Placental epithelial cell (primary cell): ENCODE data around the gene HBZ. TPM values are rescaled to one million over a fixed set of nuclear protein-coding genes. Genes with fewer than 3 reads are reported as not detected.

Experiments used
- small RNA-seq: library from RNA; depleted of rRNA; stranded (forward); fragments of <200 nt; gene quantifications from one replicate; pipeline ENCODE3, GENCODE V24; 2012
- total RNA-seq: library from RNA; depleted of rRNA; stranded (reverse); fragments of >200 nt; gene quantifications from 2 replicates; pipeline ENCODE4 v1.2.3, GENCODE V29; 2012

The HBZ gene
- not detected in 2 replicates for total RNA-seq

DNA sequence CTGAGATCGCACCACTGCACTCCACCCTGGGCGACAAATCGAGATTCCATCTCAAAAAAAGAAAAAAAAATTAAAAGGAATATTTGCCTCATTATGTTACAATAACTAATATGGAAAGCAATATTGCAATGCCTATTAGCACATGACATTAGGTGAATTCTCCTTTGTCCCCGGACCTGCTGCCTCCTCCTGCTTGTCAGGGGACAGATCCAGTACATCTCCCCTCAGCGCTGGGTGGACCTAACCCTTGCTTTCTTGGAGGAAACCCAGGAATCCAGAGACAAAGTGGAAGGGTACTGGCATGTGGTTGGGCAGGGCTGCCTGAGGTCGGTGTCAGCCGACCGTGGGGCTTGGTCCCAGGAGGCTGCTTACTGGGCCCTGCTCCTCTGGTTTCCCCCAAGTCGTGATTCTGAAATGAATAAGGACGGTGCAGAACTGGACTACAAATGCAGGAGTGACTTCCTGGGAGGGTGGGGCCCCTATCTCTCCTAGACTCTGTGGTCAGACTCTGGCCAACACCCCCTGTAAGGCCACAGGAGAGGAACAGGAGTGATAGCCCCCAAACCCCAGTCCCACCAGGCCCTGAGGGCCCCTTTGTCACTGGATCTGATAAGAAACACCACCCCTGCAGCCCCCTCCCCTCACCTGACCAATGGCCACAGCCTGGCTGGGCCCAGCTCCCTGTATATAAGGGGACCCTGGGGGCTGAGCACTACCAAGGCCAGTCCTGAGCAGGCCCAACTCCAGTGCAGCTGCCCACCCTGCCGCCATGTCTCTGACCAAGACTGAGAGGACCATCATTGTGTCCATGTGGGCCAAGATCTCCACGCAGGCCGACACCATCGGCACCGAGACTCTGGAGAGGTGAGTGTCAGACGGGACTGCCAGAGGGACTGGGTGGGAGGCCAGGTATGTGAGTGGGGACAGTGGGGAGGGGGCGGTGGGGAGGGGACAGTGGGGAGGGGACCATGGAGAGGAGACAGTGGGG lies at the start of gene HBZ:
HBZ (plus strand) TSS at position 504 of the 988 bp plus-strand sequence; CDS start at position 770, 266 bp downstream.

DNA sequence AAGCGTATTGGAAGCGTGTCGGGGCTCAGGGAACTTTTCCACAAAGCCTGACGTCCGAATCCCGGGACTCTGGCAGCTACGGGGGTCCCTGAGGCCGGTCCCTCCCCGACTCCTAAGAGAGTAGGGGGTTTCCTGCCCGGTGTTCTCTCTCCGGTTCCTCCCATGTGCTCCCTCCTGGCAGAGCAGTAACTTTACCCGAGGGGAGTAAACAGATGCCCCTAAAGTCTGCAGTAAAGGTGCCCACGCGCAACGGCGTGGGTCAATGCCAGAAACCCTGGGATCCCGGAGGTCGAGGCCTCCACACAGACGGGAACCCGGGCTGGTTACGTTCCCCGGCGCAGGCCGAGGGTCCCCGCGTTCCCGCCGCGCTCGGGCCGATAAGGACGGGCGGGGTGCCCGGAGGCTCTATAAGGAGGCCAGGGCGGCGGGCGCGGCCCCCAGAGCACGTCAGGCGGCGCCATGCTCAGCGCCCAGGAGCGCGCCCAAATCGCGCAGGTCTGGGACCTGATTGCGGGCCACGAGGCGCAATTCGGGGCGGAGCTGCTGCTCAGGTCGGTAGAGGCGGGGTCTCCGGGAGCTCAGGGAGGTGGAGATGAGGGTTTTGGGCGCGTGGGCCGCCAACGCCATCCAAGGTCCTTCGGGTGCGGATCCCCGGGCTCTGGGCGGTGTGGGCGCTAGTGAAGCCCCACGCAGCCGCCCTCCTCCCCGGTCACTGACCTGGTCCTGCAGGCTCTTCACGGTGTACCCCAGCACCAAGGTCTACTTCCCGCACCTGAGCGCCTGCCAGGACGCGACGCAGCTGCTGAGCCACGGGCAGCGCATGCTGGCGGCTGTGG lies 13.3 kb downstream of the HBZ start, which contains the start of gene HBM:
HBM (plus strand) TSS at position 440 of the 836 bp plus-strand sequence; CDS start at position 460, 20 bp downstream.

DNA sequence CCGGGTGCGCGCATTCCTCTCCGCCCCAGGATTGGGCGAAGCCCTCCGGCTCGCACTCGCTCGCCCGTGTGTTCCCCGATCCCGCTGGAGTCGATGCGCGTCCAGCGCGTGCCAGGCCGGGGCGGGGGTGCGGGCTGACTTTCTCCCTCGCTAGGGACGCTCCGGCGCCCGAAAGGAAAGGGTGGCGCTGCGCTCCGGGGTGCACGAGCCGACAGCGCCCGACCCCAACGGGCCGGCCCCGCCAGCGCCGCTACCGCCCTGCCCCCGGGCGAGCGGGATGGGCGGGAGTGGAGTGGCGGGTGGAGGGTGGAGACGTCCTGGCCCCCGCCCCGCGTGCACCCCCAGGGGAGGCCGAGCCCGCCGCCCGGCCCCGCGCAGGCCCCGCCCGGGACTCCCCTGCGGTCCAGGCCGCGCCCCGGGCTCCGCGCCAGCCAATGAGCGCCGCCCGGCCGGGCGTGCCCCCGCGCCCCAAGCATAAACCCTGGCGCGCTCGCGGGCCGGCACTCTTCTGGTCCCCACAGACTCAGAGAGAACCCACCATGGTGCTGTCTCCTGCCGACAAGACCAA lies 20.0 kb downstream of the HBZ start, which contains the start of gene HBA2:
HBA2 (plus strand) TSS at position 503 of the 568 bp plus-strand sequence; CDS start at position 540, 37 bp downstream.

DNA sequence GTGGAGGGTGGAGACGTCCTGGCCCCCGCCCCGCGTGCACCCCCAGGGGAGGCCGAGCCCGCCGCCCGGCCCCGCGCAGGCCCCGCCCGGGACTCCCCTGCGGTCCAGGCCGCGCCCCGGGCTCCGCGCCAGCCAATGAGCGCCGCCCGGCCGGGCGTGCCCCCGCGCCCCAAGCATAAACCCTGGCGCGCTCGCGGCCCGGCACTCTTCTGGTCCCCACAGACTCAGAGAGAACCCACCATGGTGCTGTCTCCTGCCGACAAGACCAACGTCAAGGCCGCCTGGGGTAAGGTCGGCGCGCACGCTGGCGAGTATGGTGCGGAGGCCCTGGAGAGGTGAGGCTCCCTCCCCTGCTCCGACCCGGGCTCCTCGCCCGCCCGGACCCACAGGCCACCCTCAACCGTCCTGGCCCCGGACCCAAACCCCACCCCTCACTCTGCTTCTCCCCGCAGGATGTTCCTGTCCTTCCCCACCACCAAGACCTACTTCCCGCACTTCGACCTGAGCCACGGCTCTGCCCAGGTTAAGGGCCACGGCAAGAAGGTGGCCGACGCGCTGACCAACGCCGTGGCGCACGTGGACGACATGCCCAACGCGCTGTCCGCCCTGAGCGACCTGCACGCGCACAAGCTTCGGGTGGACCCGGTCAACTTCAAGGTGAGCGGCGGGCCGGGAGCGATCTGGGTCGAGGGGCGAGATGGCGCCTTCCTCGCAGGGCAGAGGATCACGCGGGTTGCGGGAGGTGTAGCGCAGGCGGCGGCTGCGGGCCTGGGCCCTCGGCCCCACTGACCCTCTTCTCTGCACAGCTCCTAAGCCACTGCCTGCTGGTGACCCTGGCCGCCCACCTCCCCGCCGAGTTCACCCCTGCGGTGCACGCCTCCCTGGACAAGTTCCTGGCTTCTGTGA lies 24.3 kb downstream of the HBZ start, which contains the start of gene HBA1:
HBA1 (plus strand) TSS at position 204 of the 906 bp plus-strand sequence; CDS start at position 241, 37 bp downstream.

DNA sequence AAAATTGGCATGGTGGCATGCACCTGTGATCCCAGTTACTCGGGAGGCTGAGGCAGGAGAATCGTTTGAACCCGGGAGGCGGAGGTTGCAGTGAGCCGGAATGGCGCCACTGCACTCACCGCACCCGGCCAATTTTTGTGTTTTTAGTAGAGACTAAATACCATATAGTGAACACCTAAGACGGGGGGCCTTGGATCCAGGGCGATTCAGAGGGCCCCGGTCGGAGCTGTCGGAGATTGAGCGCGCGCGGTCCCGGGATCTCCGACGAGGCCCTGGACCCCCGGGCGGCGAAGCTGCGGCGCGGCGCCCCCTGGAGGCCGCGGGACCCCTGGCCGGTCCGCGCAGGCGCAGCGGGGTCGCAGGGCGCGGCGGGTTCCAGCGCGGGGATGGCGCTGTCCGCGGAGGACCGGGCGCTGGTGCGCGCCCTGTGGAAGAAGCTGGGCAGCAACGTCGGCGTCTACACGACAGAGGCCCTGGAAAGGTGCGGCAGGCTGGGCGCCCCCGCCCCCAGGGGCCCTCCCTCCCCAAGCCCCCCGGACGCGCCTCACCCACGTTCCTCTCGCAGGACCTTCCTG lies 27.7 kb downstream of the HBZ start, which contains the start of gene HBQ1:
HBQ1 (plus strand) TSS at position 359 of the 575 bp plus-strand sequence; CDS start at position 387, 28 bp downstream.

Small RNAs within 50 kb of the gene (small RNA-seq; reads per million reads assigned to genes)
- not detected for gene RF00019

Other genes starting within 250 kb of the HBZ start
- 1.2 and 2.1 TPM in 2 replicates for gene POLR3K, start 99.0 kb upstream of the HBZ start, total RNA-seq
- gene SNRNP25, start 98.8 kb upstream of the HBZ start, total RNA-seq = 13.7 and 27.8 TPM in 2 replicates
- 41.8 and 43.2 TPM in 2 replicates for gene RHBDF1, start 80.0 kb upstream of the HBZ start, total RNA-seq
- gene MPG, start 74.4 kb upstream of the HBZ start, total RNA-seq = 161 and 204 TPM in 2 replicates
- gene NPRL3, start 14.0 kb upstream of the HBZ start, total RNA-seq = 10.5 and 14.1 TPM in 2 replicates
- gene HBM, start 13.3 kb downstream of the HBZ start, total RNA-seq = not detected in 2 replicates
- gene HBA2, start 20.2 kb downstream of the HBZ start, total RNA-seq = not detected in 2 replicates
- gene HBA1, start 24.0 kb downstream of the HBZ start, total RNA-seq = not detected in 2 replicates
- not detected in 2 replicates for gene HBQ1, start 27.8 kb downstream of the HBZ start, total RNA-seq
- gene LUC7L, start 76.8 kb downstream of the HBZ start, total RNA-seq = 35.5 and 52.6 TPM in 2 replicates
- gene FAM234A, start 82.2 kb downstream of the HBZ start, total RNA-seq = 59.7 and 67.1 TPM in 2 replicates
- not detected in 2 replicates for gene RGS11, start 123.3 kb downstream of the HBZ start, total RNA-seq
- not detected in 2 replicates for gene ARHGDIG, start 127.9 kb downstream of the HBZ start, total RNA-seq
- not detected in 2 replicates for gene PDIA2, start 130.5 kb downstream of the HBZ start, total RNA-seq
- 20.9 and 28.7 TPM in 2 replicates for gene AXIN1, start 200.1 kb downstream of the HBZ start, total RNA-seq
- gene MRPL28, start 217.9 kb downstream of the HBZ start, total RNA-seq = 45.5 and 89.7 TPM in 2 replicates
- 38.1 and 67.2 TPM in 2 replicates for gene PGAP6, start 229.3 kb downstream of the HBZ start, total RNA-seq
- gene NME4, start 244.6 kb downstream of the HBZ start, total RNA-seq = 109 and 129 TPM in 2 replicates
- gene DECR2, start 249.2 kb downstream of the HBZ start, total RNA-seq = 9.0 and 14.5 TPM in 2 replicates